NB4 (cell line): ENCODE data around the gene CNOT11.
"Not testable (repeated sequence)": the region's sequence is repeated elsewhere in the genome, so short reads cannot be mapped to it uniquely, and the experiment has no call there.

Experiments used
- POLR2A ChIP-seq: IDR thresholded peaks from 2 replicates; pipeline ENCODE4 v1.6.1; 2011; ENCODE audit warnings: mild to moderate bottlenecking; ENCODE audit not compliant: insufficient read length; ENCODE audit errors: extremely low read depth
- TF ChIP-seq, protein P1 (sequence below): IDR thresholded peaks from one replicate; pipeline ENCODE4 v1.5.1; 2012; ENCODE audit warnings: low read depth, low read length

DNA sequence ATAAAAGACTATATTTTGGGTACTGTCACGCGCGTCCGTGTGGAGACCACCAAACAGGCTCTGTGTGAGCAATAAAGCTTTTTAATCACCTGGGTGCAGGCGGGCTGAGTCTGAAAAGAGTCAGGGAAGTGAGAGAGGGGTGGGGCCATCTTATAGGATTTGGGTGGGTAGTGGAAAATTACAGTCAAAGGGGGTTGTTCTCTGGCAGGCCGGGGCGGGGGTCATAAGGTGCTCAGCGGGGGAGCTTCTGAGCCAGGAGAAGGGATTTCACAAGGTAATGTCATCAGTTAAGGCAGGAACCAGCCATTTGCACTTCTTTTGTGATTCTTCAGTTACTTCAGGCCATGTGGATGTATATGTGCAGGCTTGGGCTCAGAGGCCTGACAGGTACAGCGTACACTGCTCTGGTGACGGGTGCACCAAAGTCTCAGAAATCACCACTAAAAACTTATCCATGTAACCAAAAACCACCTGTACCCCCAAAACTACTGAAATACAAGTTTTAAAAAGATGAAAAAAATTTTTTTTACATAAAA is 1.4 kb upstream of the CNOT11 start:
- TF ChIP-seq POLR2A = not testable (repeated sequence)
- TF ChIP-seq, protein P1, sequence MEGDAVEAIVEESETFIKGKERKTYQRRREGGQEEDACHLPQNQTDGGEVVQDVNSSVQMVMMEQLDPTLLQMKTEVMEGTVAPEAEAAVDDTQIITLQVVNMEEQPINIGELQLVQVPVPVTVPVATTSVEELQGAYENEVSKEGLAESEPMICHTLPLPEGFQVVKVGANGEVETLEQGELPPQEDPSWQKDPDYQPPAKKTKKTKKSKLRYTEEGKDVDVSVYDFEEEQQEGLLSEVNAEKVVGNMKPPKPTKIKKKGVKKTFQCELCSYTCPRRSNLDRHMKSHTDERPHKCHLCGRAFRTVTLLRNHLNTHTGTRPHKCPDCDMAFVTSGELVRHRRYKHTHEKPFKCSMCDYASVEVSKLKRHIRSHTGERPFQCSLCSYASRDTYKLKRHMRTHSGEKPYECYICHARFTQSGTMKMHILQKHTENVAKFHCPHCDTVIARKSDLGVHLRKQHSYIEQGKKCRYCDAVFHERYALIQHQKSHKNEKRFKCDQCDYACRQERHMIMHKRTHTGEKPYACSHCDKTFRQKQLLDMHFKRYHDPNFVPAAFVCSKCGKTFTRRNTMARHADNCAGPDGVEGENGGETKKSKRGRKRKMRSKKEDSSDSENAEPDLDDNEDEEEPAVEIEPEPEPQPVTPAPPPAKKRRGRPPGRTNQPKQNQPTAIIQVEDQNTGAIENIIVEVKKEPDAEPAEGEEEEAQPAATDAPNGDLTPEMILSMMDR = not testable (repeated sequence)
